Nephron progenitor cell (in vitro differentiated cells): ENCODE measurements around the gene HPX.

Experiments used
- DNase-seq: peaks from one replicate; pipeline ENCODE4 v3.0.0; 2021
- H3K27ac Mint-ChIP-seq: 2 replicates; pipeline ENCODE4 v1.8.0; 2021; ENCODE audit warnings: mild to moderate bottlenecking, moderate library complexity, mixed read lengths
- H3K27me3 Mint-ChIP-seq: 2 replicates; pipeline ENCODE4 v1.8.0; 2021; ENCODE audit warnings: mild to moderate bottlenecking, low read depth, mixed read lengths; ENCODE audit not compliant: poor library complexity
- H3K36me3 Mint-ChIP-seq: 2 replicates; pipeline ENCODE4 v1.8.0; 2021; ENCODE audit warnings: low read depth, mixed read lengths
- H3K4me1 Mint-ChIP-seq: 2 replicates; pipeline ENCODE4 v1.8.0; 2021; ENCODE audit warnings: mixed read lengths
- H3K4me3 Mint-ChIP-seq: 2 replicates; pipeline ENCODE4 v1.8.0; 2021; ENCODE audit warnings: mild to moderate bottlenecking, moderate library complexity, mixed read lengths
- H3K9me3 Mint-ChIP-seq: 2 replicates; pipeline ENCODE4 v1.8.0; 2021; ENCODE audit warnings: mild to moderate bottlenecking, moderate library complexity, mixed read lengths
- TF ChIP-seq, protein P1 (sequence below): fragments of 200-600 bp; sonication (generic); IDR thresholded peaks from 2 replicates; pipeline ENCODE4 v1.5.0; 2021; ENCODE audit warnings: antibody characterized with exemption

The HPX gene

DNA sequence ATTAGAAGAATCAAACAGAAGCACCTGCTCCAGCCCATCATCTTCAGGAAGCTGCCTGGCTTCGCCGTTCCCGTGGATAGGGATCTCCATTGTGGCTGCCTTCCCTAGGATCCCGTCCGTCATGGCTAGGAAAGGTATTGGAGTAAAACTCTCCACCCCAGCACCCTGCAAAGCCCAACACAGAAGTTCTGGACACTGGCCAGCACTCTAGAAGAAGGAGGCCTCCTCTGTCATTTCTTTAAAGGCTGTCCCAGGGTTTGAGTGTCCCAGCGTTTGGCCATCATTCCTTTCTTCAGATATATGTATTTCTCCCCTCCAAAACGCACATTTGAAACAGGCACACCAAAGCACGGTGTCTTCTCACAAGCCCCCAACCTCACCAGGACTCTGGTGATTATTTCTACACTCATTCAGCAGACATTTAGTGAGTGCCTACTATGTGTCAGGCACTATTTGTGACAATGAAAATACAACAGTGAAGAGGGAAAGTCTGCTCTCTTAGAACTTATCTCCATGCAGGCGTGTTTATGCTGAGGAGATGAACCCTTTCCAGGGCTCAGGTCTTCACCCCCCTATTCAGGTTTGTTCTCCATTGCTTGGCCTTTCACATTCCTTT, 39.6 kb upstream of the HPX start:
- TF ChIP-seq, protein P1, sequence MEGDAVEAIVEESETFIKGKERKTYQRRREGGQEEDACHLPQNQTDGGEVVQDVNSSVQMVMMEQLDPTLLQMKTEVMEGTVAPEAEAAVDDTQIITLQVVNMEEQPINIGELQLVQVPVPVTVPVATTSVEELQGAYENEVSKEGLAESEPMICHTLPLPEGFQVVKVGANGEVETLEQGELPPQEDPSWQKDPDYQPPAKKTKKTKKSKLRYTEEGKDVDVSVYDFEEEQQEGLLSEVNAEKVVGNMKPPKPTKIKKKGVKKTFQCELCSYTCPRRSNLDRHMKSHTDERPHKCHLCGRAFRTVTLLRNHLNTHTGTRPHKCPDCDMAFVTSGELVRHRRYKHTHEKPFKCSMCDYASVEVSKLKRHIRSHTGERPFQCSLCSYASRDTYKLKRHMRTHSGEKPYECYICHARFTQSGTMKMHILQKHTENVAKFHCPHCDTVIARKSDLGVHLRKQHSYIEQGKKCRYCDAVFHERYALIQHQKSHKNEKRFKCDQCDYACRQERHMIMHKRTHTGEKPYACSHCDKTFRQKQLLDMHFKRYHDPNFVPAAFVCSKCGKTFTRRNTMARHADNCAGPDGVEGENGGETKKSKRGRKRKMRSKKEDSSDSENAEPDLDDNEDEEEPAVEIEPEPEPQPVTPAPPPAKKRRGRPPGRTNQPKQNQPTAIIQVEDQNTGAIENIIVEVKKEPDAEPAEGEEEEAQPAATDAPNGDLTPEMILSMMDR = no peak
- Mint-ChIP-seq H3K4me1 (peaks cover 40% of the 10 kb centered on the region), H3K9me3 (no peaks in the 10 kb centered on the region), H3K4me3 (peak overlapping the region; percentile 96), H3K27me3 (no peaks in the 10 kb centered on the region), H3K27ac (peak overlapping the region; percentile 98), H3K36me3 (peaks cover 34% of the 10 kb centered on the region)
- no peak for DNase-seq

- Mint-ChIP-seq H3K27me3 (no peaks in the 10 kb centered on the region), H3K36me3 (peaks cover 21% of the 10 kb centered on the region), H3K4me1 (peaks cover 49% of the 10 kb centered on the region), H3K27ac (no peak overlapping the region), H3K9me3 (no peaks in the 10 kb centered on the region), H3K4me3 (no peak overlapping the region)
- no peak for DNase-seq
- TF ChIP-seq, protein P1 = no peak
Observed at GRCh38 chr11:6476571-6476970, 35.8 kb upstream of the HPX start.

DNA sequence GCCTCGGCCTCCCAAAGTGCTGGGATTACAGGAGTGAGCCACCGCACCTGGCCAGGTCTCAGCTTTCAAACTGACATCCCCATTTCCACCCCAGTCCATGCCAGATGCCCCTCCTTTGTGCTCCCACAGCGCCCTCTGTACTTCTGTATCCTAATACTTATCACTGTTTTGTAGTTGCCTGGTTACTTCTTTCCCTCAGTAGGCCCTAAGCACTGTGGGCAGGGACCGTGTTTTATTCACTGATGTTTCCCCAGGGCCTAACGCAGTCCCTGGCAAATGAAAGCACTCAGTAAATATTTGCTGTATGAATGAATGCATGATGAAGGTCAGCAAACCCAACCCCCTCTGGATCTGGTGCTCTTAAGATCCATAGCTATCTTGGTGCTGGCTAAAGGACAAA, 35.1 kb upstream of the HPX start:
- H3K27me3 Mint-ChIP-seq = no peaks in the 10 kb centered on the region
- peaks cover 21% of the 10 kb centered on the region for H3K36me3 Mint-ChIP-seq
- peaks cover 47% of the 10 kb centered on the region for H3K4me1 Mint-ChIP-seq
- no peak overlapping the region for H3K4me3 Mint-ChIP-seq
- no peak overlapping the region for H3K27ac Mint-ChIP-seq
- no peaks in the 10 kb centered on the region for H3K9me3 Mint-ChIP-seq
- DNase-seq = no peak
- TF ChIP-seq, protein P1 = no peak

DNA sequence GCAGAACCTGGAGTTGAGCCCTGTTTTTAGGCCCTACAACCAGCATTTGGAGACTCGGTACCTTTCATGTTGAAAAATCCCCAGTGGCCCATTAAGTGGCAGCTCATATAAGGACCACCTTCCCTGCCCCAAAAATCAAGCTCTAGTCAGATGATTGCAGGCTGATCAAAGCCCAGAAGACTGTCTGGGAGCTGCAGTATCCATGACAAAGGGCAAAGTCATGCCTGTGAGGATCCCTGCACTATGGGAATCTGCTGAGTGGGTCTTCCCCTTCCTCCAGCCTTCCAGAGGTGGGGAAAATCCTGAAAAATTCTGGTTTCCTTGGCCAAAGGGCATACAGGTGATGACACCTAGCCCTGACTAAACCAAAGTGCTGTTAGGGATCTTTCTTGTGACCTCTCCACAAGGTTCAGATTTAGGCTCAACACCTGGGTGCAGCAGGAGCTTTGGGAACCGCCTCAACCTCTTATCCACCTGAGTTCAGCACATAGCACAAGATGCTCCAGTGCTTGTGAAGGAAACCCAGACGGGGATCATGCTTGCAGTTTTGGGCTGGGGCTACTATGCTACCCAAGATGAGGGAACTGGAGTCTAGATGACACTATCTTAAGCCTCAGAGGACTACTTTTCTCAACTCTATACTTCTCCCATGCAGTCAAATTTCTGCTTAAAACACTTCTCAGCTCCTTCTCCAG, 34.2 kb upstream of the HPX start:
- Mint-ChIP-seq H3K9me3 (no peaks in the 10 kb centered on the region), H3K36me3 (peaks cover 21% of the 10 kb centered on the region), H3K4me3 (peak overlapping the region; percentile 83), H3K4me1 (peaks cover 37% of the 10 kb centered on the region), H3K27me3 (no peaks in the 10 kb centered on the region), H3K27ac (no peak overlapping the region)
- TF ChIP-seq, protein P1 = no peak
- no peak for DNase-seq

DNA sequence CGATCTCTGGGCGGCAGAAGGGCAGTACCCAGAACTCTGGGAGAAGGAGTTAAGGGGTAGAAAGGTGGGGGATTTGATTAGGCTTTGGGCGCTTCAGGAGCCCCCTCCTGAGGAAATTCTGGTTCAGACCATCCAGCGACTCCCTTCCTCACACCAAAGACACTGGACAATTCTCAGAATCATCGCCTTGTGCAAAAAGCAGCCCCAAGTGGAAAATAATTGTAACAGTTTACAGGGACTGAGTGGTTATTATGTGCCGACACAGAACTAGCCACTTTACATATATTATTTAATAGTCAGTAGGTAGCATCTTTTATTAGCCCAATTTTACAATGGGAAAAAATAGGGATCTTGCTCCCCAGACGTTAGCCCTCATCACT, 33.6 kb upstream of the HPX start:
- TF ChIP-seq, protein P1 = no peak
- peak overlapping the region; percentile 94 for H3K27ac Mint-ChIP-seq
- H3K27me3 Mint-ChIP-seq = no peaks in the 10 kb centered on the region
- H3K4me1 Mint-ChIP-seq = peaks cover 31% of the 10 kb centered on the region
- no peak for DNase-seq
- peaks cover 21% of the 10 kb centered on the region for H3K36me3 Mint-ChIP-seq
- H3K9me3 Mint-ChIP-seq = no peaks in the 10 kb centered on the region
- H3K4me3 Mint-ChIP-seq = peak overlapping the region; percentile 83
